GM23338 (cell line): Measurements from ENCODE around the gene WEE2. TPM values are rescaled to one million over a fixed set of nuclear protein-coding genes. Genes with fewer than 3 reads are reported as not detected.

ENCODE experiments used
- ATAC-seq: fragments of 200-7000 bp; cut with Tn5 transposase; 3 replicates; pipeline ENCODE4 v1.9.1; 2020
- DNase-seq: peaks from one replicate; pipeline ENCODE4 v3.0.0-alpha.2; 2015; ENCODE audit warnings: low spot score
- H2AFZ ChIP-seq: fragments of 200-600 bp; sonication (generic); 2 replicates; pipeline ENCODE4 v1.8.0; 2016; ENCODE audit warnings: antibody characterized with exemption, mild to moderate bottlenecking, moderate library complexity
- H3F3A ChIP-seq: fragments of 200-600 bp; sonication (generic); replicated peaks from 2 replicates; pipeline ENCODE4 v1.8.0; 2017; ENCODE audit warnings: antibody characterized with exemption, mixed run types, low read depth
- H3K27ac ChIP-seq: fragments of 200-600 bp; sonication (generic); 2 replicates; pipeline ENCODE4 v1.6.1; 2016; ENCODE audit warnings: low read depth
- H3K27me3 ChIP-seq: fragments of 200-600 bp; sonication (generic); 2 replicates; pipeline ENCODE4 v1.8.0; 2016; ENCODE audit warnings: mild to moderate bottlenecking, mixed run types, moderate library complexity; ENCODE audit not compliant: insufficient read depth
- H3K36me3 ChIP-seq: fragments of 200-600 bp; sonication (generic); 2 replicates; pipeline ENCODE4 v1.8.0; 2016; ENCODE audit warnings: mild to moderate bottlenecking; ENCODE audit not compliant: insufficient read depth
- H3K4me1 ChIP-seq: fragments of 200-600 bp; sonication (generic); 2 replicates; pipeline ENCODE4 v1.8.0; 2016; ENCODE audit warnings: mild to moderate bottlenecking, moderate library complexity; ENCODE audit not compliant: insufficient read depth
- H3K4me2 ChIP-seq: fragments of 200-600 bp; sonication (generic); 2 replicates; pipeline ENCODE4 v1.7.1; 2017; ENCODE audit warnings: mixed run types
- H3K4me3 ChIP-seq: fragments of 200-600 bp; sonication (generic); 2 replicates; pipeline ENCODE4 v1.6.1; 2016; ENCODE audit warnings: mixed run types
- H3K79me2 ChIP-seq: fragments of 200-600 bp; sonication (generic); replicated peaks from 2 replicates; pipeline ENCODE4 v1.8.0; 2017; ENCODE audit warnings: mild to moderate bottlenecking; ENCODE audit not compliant: insufficient read depth
- H3K9me2 ChIP-seq: fragments of 200-600 bp; sonication (generic); 2 replicates; pipeline ENCODE4 v1.8.0; 2017; ENCODE audit not compliant: insufficient read depth
- H4K20me1 ChIP-seq: fragments of 200-600 bp; sonication (generic); replicated peaks from 2 replicates; pipeline ENCODE4 v1.8.0; 2017; ENCODE audit warnings: mild to moderate bottlenecking; ENCODE audit not compliant: insufficient read depth
- H3K27ac Mint-ChIP-seq: 2 replicates; pipeline ENCODE4 v1.8.0; 2020; ENCODE audit warnings: inconsistent platforms, mild to moderate bottlenecking, moderate library complexity, mixed read lengths
- H3K27me3 Mint-ChIP-seq: 3 replicates; pipeline ENCODE4 v1.8.0; 2022; ENCODE audit warnings: low read depth, mild to moderate bottlenecking, moderate library complexity, mixed read lengths, inconsistent platforms; ENCODE audit not compliant: insufficient read depth, poor library complexity
- H3K36me3 Mint-ChIP-seq: 3 replicates; pipeline ENCODE4 v1.8.0; 2021; ENCODE audit warnings: low read depth, mild to moderate bottlenecking, inconsistent platforms, moderate library complexity, mixed read lengths
- H3K4me1 Mint-ChIP-seq: 3 replicates; pipeline ENCODE4 v1.8.0; 2020; ENCODE audit warnings: mild to moderate bottlenecking, inconsistent platforms, mixed read lengths
- H3K4me3 Mint-ChIP-seq: 3 replicates; pipeline ENCODE4 v1.8.0; 2021; ENCODE audit warnings: moderate library complexity, mild to moderate bottlenecking, inconsistent platforms, mixed read lengths
- H3K9me3 Mint-ChIP-seq: 3 replicates; pipeline ENCODE4 v1.8.0; 2020; ENCODE audit warnings: moderate library complexity, mild to moderate bottlenecking, inconsistent platforms, mixed read lengths
- CREB1 ChIP-seq: fragments of 250-450 bp; sonication (Bioruptor Pico); IDR thresholded peaks from 2 replicates; pipeline ENCODE4 v1.5.0; 2020; ENCODE audit warnings: low read depth, mild to moderate bottlenecking, moderate library complexity
- EZH2 ChIP-seq: fragments of 200-600 bp; sonication (generic); IDR thresholded peaks from one replicate; pipeline ENCODE4 v1.8.0; 2017; ENCODE audit warnings: antibody characterized with exemption, mild to moderate bottlenecking, low read depth; ENCODE audit not compliant: unreplicated experiment
- EZH2phosphoT487 ChIP-seq: fragments of 200-600 bp; sonication (generic); IDR thresholded peaks from one replicate; pipeline ENCODE4 v1.8.1; 2018; ENCODE audit warnings: antibody characterized with exemption; ENCODE audit not compliant: unreplicated experiment
- JUNB ChIP-seq: IDR thresholded peaks from one replicate; pipeline ENCODE4 v1.6.1; 2016; ENCODE audit warnings: antibody characterized with exemption; ENCODE audit not compliant: unreplicated experiment
- NANOG ChIP-seq: IDR thresholded peaks from 2 replicates; pipeline ENCODE4 v1.6.1; 2016; ENCODE audit warnings: antibody characterized with exemption, borderline replicate concordance
- POLR2AphosphoS5 ChIP-seq: IDR thresholded peaks from 2 replicates; pipeline ENCODE4 v1.6.1; 2016; ENCODE audit warnings: antibody characterized with exemption, low read depth
- STAT1 ChIP-seq: IDR thresholded peaks from one replicate; pipeline ENCODE4 v1.6.1; 2016; ENCODE audit warnings: antibody characterized with exemption; ENCODE audit not compliant: unreplicated experiment
- ZNF114 ChIP-seq: fragments of 250-450 bp; sonication (Bioruptor Pico); IDR thresholded peaks from 2 replicates; pipeline ENCODE4 v1.5.0; 2020; ENCODE audit warnings: mild to moderate bottlenecking, moderate library complexity
- ZNF331 ChIP-seq: fragments of 250-450 bp; sonication (Bioruptor Pico); IDR thresholded peaks from 2 replicates; pipeline ENCODE4 v1.5.0; 2020; ENCODE audit warnings: low read depth, mild to moderate bottlenecking, moderate library complexity
- polyA plus RNA-seq: library from polyadenylated mRNA; unstranded; fragments of >200 nt; fragmentation: Nextera tagmentation; extraction: Ambion mirVana; gene quantifications from 2 replicates; pipeline ENCODE4 v1.2.1, GENCODE V29; 2016
- total RNA-seq: library from RNA; depleted of rRNA; stranded (reverse); fragments of >200 nt; shearing (Covaris generic); gene quantifications from 2 replicates; pipeline ENCODE4 v1.2.3, GENCODE V29; 2014
- TF ChIP-seq, protein P1 (sequence below): IDR thresholded peaks from one replicate; pipeline ENCODE4 v1.6.1; 2018; ENCODE audit warnings: antibody characterized with exemption; ENCODE audit not compliant: unreplicated experiment
- TF ChIP-seq, protein P2 (sequence below): fragments of 250-450 bp; sonication (Bioruptor Pico); IDR thresholded peaks from 2 replicates; pipeline ENCODE4 v1.5.0; 2020; ENCODE audit warnings: mild to moderate bottlenecking, moderate library complexity
- TF ChIP-seq, protein P3 (sequence below): IDR thresholded peaks from 2 replicates; pipeline ENCODE4 v1.6.1; 2016; ENCODE audit warnings: antibody characterized with exemption
- TF ChIP-seq, protein P4 (sequence below), 2 experiments: fragments of 200-600 bp in 1 of 2; sonication (generic) in 1 of 2; conservative IDR thresholded peaks; 2 replicates each; pipeline versions ENCODE4 v1.5.1 to v1.6.1; 2016 to 2017; ENCODE audit warnings: antibody characterized with exemption in 2 of 2, low read depth in 2 of 2, mild to moderate bottlenecking in 2 of 2, moderate library complexity in 1 of 2

WEE2 gene
- total and polyA plus RNA-seq, 2 experiments from 2014 or later, result not detected

DNA sequence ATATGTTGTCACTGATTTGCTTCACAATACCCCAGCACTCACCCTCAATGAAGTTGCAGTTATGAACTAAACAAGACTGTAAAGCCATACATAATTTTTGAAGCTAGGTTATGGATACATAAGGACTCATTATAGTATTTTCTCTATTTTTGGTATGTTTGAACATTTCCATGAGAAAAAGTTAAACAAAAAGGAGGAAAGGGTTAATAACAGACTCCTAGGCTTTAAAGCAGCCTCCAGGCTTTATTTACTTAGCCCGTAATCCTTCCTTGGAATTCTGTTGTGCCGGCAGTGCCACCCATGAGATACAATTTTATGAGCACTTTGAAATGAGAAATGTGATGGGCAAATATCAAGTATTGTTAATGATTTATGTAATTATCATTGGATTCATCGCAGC lies 4.0 kb upstream of the WEE2 start:
- no peak overlapping the region for H3K4me3 ChIP-seq

More for the DNA sequence above, 4.0 kb upstream of the WEE2 start:
- Histone ChIP-seq H3F3A (peaks cover 3% of the 10 kb centered on the region; the same call in 1 of the 2 replicates), H3K27ac (no peak overlapping the region), H3K9me2 (no peaks in the 10 kb centered on the region), H3K4me1 (peaks cover 30% of the 10 kb centered on the region), H3K27me3 (peaks cover 19% of the 10 kb centered on the region), H2AFZ (peak overlapping the region; percentile 81; the same call in 1 of the 2 replicates), H3K79me2 (peaks cover 18% of the 10 kb centered on the region), H4K20me1 (no peaks in the 10 kb centered on the region), H3K36me3 (no peaks in the 10 kb centered on the region), H3K4me2 (no peak overlapping the region)
- DNase-seq (no peak), ATAC-seq (no peak)
- no peaks in the 10 kb centered on the region for H3K36me3 Mint-ChIP-seq
- no peak overlapping the region for H3K27ac Mint-ChIP-seq
- no peaks in the 10 kb centered on the region for H3K9me3 Mint-ChIP-seq
- TF ChIP-seq EZH2phosphoT487 (no peak), NANOG (no peak), ZNF331 (no peak), STAT1 (no peak), ZNF114 (CRISPR knock-in tag) (no peak), POLR2AphosphoS5 (no peak), JUNB (no peak), EZH2 (no peak), CREB1 (CRISPR knock-in tag) (no peak)
- TF ChIP-seq, protein P1, sequence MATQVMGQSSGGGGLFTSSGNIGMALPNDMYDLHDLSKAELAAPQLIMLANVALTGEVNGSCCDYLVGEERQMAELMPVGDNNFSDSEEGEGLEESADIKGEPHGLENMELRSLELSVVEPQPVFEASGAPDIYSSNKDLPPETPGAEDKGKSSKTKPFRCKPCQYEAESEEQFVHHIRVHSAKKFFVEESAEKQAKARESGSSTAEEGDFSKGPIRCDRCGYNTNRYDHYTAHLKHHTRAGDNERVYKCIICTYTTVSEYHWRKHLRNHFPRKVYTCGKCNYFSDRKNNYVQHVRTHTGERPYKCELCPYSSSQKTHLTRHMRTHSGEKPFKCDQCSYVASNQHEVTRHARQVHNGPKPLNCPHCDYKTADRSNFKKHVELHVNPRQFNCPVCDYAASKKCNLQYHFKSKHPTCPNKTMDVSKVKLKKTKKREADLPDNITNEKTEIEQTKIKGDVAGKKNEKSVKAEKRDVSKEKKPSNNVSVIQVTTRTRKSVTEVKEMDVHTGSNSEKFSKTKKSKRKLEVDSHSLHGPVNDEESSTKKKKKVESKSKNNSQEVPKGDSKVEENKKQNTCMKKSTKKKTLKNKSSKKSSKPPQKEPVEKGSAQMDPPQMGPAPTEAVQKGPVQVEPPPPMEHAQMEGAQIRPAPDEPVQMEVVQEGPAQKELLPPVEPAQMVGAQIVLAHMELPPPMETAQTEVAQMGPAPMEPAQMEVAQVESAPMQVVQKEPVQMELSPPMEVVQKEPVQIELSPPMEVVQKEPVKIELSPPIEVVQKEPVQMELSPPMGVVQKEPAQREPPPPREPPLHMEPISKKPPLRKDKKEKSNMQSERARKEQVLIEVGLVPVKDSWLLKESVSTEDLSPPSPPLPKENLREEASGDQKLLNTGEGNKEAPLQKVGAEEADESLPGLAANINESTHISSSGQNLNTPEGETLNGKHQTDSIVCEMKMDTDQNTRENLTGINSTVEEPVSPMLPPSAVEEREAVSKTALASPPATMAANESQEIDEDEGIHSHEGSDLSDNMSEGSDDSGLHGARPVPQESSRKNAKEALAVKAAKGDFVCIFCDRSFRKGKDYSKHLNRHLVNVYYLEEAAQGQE, result no peak
- TF ChIP-seq, protein P2, sequence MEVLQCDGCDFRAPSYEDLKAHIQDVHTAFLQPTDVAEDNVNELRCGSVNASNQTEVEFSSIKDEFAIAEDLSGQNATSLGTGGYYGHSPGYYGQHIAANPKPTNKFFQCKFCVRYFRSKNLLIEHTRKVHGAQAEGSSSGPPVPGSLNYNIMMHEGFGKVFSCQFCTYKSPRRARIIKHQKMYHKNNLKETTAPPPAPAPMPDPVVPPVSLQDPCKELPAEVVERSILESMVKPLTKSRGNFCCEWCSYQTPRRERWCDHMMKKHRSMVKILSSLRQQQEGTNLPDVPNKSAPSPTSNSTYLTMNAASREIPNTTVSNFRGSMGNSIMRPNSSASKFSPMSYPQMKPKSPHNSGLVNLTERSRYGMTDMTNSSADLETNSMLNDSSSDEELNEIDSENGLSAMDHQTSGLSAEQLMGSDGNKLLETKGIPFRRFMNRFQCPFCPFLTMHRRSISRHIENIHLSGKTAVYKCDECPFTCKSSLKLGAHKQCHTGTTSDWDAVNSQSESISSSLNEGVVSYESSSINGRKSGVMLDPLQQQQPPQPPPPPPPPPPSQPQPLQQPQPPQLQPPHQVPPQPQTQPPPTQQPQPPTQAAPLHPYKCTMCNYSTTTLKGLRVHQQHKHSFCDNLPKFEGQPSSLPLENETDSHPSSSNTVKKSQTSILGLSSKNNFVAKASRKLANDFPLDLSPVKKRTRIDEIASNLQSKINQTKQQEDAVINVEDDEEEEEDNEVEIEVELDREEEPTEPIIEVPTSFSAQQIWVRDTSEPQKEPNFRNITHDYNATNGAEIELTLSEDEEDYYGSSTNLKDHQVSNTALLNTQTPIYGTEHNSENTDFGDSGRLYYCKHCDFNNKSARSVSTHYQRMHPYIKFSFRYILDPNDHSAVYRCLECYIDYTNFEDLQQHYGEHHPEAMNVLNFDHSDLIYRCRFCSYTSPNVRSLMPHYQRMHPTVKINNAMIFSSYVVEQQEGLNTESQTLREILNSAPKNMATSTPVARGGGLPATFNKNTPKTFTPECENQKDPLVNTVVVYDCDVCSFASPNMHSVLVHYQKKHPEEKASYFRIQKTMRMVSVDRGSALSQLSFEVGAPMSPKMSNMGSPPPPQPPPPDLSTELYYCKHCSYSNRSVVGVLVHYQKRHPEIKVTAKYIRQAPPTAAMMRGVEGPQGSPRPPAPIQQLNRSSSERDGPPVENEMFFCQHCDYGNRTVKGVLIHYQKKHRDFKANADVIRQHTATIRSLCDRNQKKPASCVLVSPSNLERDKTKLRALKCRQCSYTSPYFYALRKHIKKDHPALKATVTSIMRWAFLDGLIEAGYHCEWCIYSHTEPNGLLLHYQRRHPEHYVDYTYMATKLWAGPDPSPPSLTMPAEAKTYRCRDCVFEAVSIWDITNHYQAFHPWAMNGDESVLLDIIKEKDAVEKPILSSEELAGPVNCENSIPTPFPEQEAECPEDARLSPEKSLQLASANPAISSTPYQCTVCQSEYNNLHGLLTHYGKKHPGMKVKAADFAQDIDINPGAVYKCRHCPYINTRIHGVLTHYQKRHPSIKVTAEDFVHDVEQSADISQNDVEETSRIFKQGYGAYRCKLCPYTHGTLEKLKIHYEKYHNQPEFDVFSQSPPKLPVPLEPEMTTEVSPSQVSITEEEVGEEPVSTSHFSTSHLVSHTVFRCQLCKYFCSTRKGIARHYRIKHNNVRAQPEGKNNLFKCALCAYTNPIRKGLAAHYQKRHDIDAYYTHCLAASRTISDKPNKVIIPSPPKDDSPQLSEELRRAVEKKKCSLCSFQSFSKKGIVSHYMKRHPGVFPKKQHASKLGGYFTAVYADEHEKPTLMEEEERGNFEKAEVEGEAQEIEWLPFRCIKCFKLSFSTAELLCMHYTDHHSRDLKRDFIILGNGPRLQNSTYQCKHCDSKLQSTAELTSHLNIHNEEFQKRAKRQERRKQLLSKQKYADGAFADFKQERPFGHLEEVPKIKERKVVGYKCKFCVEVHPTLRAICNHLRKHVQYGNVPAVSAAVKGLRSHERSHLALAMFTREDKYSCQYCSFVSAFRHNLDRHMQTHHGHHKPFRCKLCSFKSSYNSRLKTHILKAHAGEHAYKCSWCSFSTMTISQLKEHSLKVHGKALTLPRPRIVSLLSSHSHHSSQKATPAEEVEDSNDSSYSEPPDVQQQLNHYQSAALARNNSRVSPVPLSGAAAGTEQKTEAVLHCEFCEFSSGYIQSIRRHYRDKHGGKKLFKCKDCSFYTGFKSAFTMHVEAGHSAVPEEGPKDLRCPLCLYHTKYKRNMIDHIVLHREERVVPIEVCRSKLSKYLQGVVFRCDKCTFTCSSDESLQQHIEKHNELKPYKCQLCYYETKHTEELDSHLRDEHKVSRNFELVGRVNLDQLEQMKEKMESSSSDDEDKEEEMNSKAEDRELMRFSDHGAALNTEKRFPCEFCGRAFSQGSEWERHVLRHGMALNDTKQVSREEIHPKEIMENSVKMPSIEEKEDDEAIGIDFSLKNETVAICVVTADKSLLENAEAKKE (CRISPR knock-in tag), result no peak
- TF ChIP-seq, protein P3, sequence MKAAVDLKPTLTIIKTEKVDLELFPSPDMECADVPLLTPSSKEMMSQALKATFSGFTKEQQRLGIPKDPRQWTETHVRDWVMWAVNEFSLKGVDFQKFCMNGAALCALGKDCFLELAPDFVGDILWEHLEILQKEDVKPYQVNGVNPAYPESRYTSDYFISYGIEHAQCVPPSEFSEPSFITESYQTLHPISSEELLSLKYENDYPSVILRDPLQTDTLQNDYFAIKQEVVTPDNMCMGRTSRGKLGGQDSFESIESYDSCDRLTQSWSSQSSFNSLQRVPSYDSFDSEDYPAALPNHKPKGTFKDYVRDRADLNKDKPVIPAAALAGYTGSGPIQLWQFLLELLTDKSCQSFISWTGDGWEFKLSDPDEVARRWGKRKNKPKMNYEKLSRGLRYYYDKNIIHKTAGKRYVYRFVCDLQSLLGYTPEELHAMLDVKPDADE, result no peak
- TF ChIP-seq, protein P4, sequence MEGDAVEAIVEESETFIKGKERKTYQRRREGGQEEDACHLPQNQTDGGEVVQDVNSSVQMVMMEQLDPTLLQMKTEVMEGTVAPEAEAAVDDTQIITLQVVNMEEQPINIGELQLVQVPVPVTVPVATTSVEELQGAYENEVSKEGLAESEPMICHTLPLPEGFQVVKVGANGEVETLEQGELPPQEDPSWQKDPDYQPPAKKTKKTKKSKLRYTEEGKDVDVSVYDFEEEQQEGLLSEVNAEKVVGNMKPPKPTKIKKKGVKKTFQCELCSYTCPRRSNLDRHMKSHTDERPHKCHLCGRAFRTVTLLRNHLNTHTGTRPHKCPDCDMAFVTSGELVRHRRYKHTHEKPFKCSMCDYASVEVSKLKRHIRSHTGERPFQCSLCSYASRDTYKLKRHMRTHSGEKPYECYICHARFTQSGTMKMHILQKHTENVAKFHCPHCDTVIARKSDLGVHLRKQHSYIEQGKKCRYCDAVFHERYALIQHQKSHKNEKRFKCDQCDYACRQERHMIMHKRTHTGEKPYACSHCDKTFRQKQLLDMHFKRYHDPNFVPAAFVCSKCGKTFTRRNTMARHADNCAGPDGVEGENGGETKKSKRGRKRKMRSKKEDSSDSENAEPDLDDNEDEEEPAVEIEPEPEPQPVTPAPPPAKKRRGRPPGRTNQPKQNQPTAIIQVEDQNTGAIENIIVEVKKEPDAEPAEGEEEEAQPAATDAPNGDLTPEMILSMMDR (conservative IDR thresholded peaks at IDR 0.05; ENCODE audit: low read depth in 2 of 2), result no peak
- H3K4me1 Mint-ChIP-seq, result peaks cover 36% of the 10 kb centered on the region
- H3K4me3 Mint-ChIP-seq, result no peak overlapping the region
- peaks cover 7% of the 10 kb centered on the region for H3K27me3 Mint-ChIP-seq
